Measurements from ENCODE around the gene PARD3B.

PARD3B gene

GRCh38 chr2:204713211-204713610 lies 167.9 kb downstream of the PARD3B start:
- no peak for DNase-seq

DNA sequence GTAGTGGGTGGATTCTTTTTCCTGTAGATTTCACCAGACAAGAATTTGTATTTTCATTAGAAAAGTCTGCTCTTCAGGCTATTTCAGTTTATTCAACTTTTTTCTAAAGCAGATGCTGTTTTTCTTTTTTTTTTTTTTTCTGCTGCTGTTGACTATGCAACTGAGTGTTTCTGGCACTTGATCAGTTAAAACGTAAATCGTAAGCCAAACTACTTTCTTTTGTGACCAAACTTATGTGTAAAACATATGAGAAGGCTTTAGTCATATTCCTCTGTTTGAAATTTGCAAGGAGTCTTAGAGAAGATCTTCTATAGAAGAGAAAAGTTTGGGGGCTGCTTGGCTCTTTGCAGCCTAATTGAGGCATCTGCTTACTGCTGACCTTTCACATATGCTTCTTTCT lies 170.1 kb downstream of the PARD3B start:
- no peak for DNase-seq

- no peak for DNase-seq
These were observed 172.3 kb downstream of the PARD3B start for GRCh38 chr2:204717591-204717990.

DNA sequence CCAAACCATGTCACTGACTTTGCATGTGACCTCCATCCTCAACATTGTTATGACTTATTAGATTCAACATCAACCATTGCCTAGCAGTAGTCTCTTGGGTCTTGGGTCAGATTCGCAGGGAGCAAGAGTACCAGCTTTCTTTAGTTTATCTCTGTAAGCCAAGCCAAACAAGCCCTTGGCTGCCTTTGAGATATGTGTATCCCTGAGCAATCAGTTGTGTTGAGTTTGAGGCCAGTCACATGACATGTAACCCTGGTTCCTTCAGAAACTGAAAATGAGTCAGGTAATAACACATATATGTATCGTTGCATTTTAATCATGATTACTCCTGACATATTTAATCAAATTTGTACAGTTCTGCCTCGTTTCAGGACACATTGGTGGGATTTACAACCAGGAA lies 173.3 kb downstream of the PARD3B start:
- DNase-seq = no peak

GRCh38 chr2:204720874-204721273 lies 175.6 kb downstream of the PARD3B start:
- no peak for DNase-seq

- DNase-seq = no peak
These were observed 176.9 kb downstream of the PARD3B start for GRCh38 chr2:204722207-204722606.

- DNase-seq = no peak
These were observed 177.4 kb downstream of the PARD3B start for GRCh38 chr2:204722691-204723090.

- DNase-seq = no peak
These were observed 180.6 kb downstream of the PARD3B start for GRCh38 chr2:204725693-204726360.

- DNase-seq = no peak
These were observed 181.6 kb downstream of the PARD3B start for GRCh38 chr2:204726831-204727230.

DNA sequence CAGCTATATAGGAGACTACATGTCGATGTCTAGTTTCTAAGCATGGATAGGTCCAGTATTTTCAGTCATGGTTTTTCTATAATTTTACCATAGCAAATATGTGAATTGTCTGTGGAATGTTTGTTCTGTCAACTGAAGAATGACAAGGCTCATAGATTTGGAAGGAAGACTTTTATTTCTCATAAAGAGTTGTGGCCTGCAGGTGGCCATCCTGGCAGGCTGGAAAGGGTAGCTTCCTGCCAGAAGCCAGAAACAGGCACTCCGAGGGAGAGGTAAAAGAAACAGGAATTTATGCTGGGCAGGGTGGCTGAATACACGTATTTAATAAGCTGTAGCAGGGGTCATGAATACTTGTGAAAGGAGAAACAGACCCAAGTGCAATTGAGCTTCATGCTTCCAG lies 182.1 kb downstream of the PARD3B start:
- no peak for DNase-seq

- DNase-seq = no peak
These were observed 185.3 kb downstream of the PARD3B start for GRCh38 chr2:204730603-204731002.

DNA sequence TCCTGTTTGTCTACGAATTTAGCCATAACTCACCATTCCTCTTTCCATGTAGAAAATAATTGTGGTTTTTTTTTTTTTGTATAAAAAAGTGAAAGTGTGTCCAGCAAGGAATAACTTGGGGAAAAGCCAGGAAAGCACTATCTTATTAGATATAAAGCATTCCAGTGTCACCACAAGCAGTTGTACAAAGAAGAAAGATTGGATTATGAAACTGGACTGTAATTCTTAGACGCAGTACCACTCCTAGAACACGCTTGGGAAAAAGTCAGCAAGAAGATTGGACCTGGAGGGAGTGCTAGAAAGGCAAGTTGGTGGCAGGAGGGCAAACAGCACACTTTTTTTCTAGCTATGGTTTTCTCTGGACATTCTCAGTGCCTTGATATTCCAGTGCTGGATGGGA lies 186.7 kb downstream of the PARD3B start:
- no peak for DNase-seq

- DNase-seq = no peak
These were observed 192.0 kb downstream of the PARD3B start for GRCh38 chr2:204737296-204737695.

- no peak for DNase-seq
These were observed 193.4 kb downstream of the PARD3B start for GRCh38 chr2:204738721-204739120.

DNA sequence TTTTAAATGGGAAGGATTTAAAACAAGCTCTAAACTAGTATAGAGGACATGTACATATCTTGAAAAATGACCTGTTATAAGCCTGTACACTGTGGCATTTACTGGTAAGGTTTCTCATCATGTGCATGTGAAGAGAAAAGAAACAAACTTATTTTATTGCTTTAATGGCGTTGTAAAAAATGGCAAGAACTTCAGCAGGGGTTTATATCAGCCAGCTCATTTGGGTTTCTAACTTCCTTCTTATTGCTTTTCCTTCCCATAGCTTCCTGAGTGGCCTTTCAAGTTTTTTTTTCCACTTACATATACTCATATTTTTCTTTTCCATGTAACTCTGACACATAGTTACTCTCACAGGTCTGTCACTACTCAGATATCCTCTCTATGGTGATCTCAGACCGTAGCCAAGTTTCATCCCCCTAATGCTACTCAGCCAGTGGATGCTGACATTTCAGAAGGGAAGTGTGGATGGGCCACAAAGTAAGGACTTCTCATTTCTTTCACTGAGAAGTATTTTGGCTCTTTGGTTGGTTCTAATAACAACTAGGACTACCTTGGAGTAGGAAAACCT lies 198.2 kb downstream of the PARD3B start:
- DNase-seq = no peak

DNA sequence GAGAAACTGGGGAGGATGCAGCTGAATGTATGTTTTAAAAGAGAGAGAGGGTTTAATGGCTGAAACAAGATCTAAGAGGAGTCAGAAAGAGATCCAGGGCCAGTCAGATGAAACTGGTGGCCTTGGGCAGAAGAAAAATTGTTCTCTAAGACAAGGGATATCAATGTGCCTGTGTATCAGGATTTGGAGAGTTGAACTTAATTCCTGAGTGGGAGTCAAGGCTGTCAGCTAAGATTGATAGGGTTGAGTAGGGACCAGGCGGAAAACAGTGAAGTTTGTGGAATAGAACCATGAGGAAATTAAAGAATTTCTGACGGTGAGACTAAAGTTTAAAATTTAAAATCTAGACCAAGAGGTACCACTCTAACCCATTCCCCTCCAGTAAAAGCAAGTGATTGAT lies 199.2 kb downstream of the PARD3B start:
- no peak for DNase-seq

- DNase-seq = no peak
These were observed 203.0 kb downstream of the PARD3B start for GRCh38 chr2:204748286-204748685.

DNA sequence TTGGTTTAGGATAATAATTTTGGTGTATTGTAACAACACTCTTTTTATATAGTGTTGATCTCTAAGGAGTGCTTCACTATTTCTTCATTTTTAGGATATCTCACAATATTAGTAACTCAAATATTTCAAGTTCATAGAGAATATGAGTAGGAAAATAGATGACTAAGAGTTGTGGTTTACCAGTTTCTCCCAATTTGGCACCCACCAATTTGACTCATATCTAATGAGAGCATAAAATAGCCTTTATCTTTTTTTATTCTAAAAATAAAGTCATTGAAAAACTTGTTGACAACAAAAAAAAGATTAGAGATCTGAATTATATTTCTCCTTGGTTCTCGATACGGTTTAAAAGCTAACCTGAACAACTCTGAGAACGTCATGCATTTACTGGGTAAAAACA lies 204.0 kb downstream of the PARD3B start:
- no peak for DNase-seq

GRCh38 chr2:204750389-204750788 lies 205.1 kb downstream of the PARD3B start:
- no peak for DNase-seq

DNA sequence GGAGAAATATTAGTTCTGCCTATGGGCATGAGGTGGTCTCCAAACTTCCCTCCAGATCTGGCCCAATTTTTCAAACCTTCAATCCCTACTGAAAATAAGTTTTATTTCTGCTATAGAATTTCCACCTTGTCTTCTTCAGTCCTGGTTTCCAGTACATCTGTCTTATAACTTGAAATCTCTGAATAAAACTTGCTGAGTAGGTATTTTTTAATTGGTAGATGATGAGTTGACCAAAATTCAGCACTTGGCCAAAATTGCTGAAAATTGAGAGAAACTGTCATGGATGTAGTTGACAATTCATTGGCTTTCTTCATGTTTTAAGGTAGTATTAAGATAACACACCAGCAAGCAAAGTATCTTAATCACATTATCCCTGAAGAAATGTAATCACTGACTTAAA lies 206.2 kb downstream of the PARD3B start:
- DNase-seq = no peak

DNA sequence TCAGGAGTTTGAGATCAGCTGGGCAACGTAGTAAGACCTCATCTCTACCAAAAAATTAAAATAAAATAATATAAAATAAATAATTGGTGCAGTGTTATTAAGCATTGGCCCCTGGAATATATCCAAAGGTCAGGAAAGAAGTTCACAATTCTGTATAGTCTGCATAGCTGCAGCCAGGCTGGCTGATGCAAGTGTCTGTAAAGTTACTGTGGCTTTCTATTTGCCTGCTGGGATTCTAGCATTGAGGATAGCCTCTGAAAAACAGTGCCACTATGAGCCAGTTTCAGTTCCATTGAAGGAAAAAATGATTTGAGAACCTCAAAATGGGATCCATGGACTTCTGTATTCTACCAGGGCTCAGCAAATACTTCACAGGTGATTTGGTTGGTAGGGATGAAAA lies 208.6 kb downstream of the PARD3B start:
- no peak for DNase-seq

DNA sequence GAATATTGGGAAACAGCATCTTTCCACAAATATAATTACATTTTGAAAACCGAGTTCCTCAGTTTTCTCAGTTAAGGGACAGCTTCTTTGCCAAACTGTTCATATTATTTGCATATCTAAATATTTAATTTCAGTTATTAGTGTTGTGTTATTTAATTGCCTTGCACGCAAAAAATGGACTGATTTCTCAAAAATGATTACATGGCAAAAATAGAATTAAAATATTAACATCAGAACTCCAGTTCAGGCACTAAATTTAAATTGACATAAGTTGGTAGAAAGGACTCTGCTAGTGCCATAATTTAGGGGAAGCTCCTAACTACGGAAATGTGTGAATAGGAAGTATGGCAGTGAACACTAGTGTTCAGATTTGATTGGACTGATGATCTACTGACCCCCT lies 209.6 kb downstream of the PARD3B start:
- no peak for DNase-seq

GRCh38 chr2:204763974-204764703 lies 218.9 kb downstream of the PARD3B start:
- DNase-seq = no peak

- no peak for DNase-seq
These were observed 225.5 kb downstream of the PARD3B start for GRCh38 chr2:204770735-204771134.

GRCh38 chr2:204771721-204772120 lies 226.4 kb downstream of the PARD3B start:
- DNase-seq = no peak

All from CD4-positive, alpha-beta T cell treated with Interferon gamma for 1 hour (primary cell).